ENCODE results near the gene HIGD2A. TPM values are rescaled to one million over a fixed set of nuclear protein-coding genes. Genes with fewer than 3 reads are reported as not detected.

The HIGD2A gene
- total RNA-seq, 2 donors from 2014 or later = 101 to 102 TPM

- H3K27ac Mint-ChIP-seq = no peak overlapping the region
- DNase-seq = no peak
- H3K4me3 ChIP-seq (ENCODE audit: low read length) = no peak overlapping the region
- peaks cover 9% of the 10 kb centered on the region for H3K4me1 Mint-ChIP-seq
- no peak for TF ChIP-seq CTCF (conservative IDR thresholded peaks at IDR 0.05)
- H3K27me3 Mint-ChIP-seq (ENCODE audit: insufficient read depth) = no peaks in the 10 kb centered on the region
- H3K36me3 ChIP-seq (ENCODE audit: control insufficient read depth, insufficient read depth, low read length) = peaks cover 52% of the 10 kb centered on the region
- no peaks in the 10 kb centered on the region for H3K9me3 Mint-ChIP-seq
- peaks cover 52% of the 10 kb centered on the region for H3K36me3 Mint-ChIP-seq (ENCODE audit: low read depth)
- H3K27ac ChIP-seq (ENCODE audit: low read depth, low read length) = no peak overlapping the region
- H3K4me3 Mint-ChIP-seq = no peak overlapping the region
- WGBS, 2 experiments (ENCODE audit: insufficient coverage in 1 of 2, insufficient read length in 1 of 2) = 95 to 97% methylated on average over 8 to 9 of the region's 9 CpGs
- no peaks in the 10 kb centered on the region for H3K9me3 ChIP-seq (ENCODE audit: control insufficient read depth, low read length)
- no peak overlapping the region for H3K9ac ChIP-seq (ENCODE audit: extremely low read depth, low read length, poor library complexity, severe bottlenecking)
- H3K27me3 ChIP-seq (ENCODE audit: control insufficient read depth, insufficient read depth, low read length, poor library complexity, severe bottlenecking) = no peaks in the 10 kb centered on the region
- peaks cover 6% of the 10 kb centered on the region for H3K4me1 ChIP-seq (ENCODE audit: control insufficient read depth, insufficient read depth, low read length)
These were observed 4.6 kb upstream of the HIGD2A start for GRCh38 chr5:176383961-176384360.

DNA sequence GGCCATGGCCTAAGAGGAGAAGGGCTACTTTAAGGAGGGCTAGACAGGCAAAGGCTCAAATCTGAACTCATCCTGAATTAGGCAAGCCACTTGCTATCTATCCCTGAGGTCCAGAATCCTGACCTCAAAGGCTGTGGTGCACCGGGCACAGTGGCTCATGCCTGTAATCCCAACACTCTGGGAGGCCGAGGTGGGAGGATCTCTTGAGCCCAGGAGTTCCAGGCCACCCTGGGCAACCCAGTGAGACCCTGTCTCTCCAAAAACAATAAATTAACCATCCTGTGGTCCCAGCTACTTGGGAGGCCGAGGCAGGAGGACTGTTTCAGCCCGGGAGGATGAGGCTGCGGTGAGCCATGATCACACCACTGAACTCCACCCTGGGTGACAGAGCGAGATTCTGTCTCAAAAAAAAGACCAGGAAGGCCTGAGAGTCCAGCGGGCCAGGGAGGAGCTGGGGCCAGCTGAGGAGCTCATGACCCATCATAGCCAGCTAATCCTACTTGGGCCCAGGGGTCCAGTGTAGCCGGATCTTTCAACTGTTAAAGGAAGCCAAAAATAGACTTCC is 4.1 kb upstream of the HIGD2A start:
- Mint-ChIP-seq H3K4me3 (no peak overlapping the region), H3K36me3 (ENCODE audit: low read depth) (peaks cover 49% of the 10 kb centered on the region)
- 94 to 96% methylated on average over 4 to 8 of the region's 8 CpGs for WGBS, 2 experiments (ENCODE audit: insufficient coverage in 1 of 2, insufficient read length in 1 of 2)

GRCh38 chr5:176384991-176385390 is 3.6 kb upstream of the HIGD2A start:
- no peak for TF ChIP-seq CTCF (conservative IDR thresholded peaks at IDR 0.05)
- Histone ChIP-seq H3K4me3 (ENCODE audit: low read length) (no peak overlapping the region), H3K9ac (ENCODE audit: extremely low read depth, low read length, poor library complexity, severe bottlenecking) (no peak overlapping the region), H3K36me3 (ENCODE audit: control insufficient read depth, insufficient read depth, low read length) (peaks cover 52% of the 10 kb centered on the region), H3K27ac (ENCODE audit: low read depth, low read length) (no peak overlapping the region), H3K9me3 (ENCODE audit: control insufficient read depth, low read length) (no peaks in the 10 kb centered on the region), H3K27me3 (ENCODE audit: control insufficient read depth, insufficient read depth, low read length, poor library complexity, severe bottlenecking) (no peaks in the 10 kb centered on the region), H3K4me1 (ENCODE audit: control insufficient read depth, insufficient read depth, low read length) (peaks cover 6% of the 10 kb centered on the region)
- Mint-ChIP-seq H3K9me3 (no peaks in the 10 kb centered on the region), H3K27me3 (ENCODE audit: insufficient read depth) (no peaks in the 10 kb centered on the region), H3K36me3 (ENCODE audit: low read depth) (peaks cover 46% of the 10 kb centered on the region), H3K4me1 (peaks cover 12% of the 10 kb centered on the region), H3K27ac (no peak overlapping the region), H3K4me3 (no peak overlapping the region)
- WGBS, 2 experiments (ENCODE audit: insufficient coverage in 1 of 2, insufficient read length in 1 of 2) = 95 to 96% methylated on average over 10 to 12 of the region's 12 CpGs
- DNase-seq = no peak

More for the DNA sequence above, 4.1 kb upstream of the HIGD2A start:
- Histone ChIP-seq H3K36me3 (ENCODE audit: control insufficient read depth, insufficient read depth, low read length) (peaks cover 52% of the 10 kb centered on the region), H3K9ac (ENCODE audit: extremely low read depth, low read length, poor library complexity, severe bottlenecking) (no peak overlapping the region), H3K27ac (ENCODE audit: low read depth, low read length) (no peak overlapping the region), H3K4me1 (ENCODE audit: control insufficient read depth, insufficient read depth, low read length) (peaks cover 6% of the 10 kb centered on the region), H3K4me3 (ENCODE audit: low read length) (no peak overlapping the region), H3K9me3 (ENCODE audit: control insufficient read depth, low read length) (no peaks in the 10 kb centered on the region), H3K27me3 (ENCODE audit: control insufficient read depth, insufficient read depth, low read length, poor library complexity, severe bottlenecking) (no peaks in the 10 kb centered on the region)
- no peak for TF ChIP-seq CTCF (conservative IDR thresholded peaks at IDR 0.05)
- Mint-ChIP-seq H3K4me1 (peaks cover 9% of the 10 kb centered on the region), H3K27ac (no peak overlapping the region), H3K9me3 (no peaks in the 10 kb centered on the region), H3K27me3 (ENCODE audit: insufficient read depth) (no peaks in the 10 kb centered on the region)
- no peak for DNase-seq
